NCI-H2107 treated with DMSO at 0.1 percent for 48 hours (cell line): ENCODE results near the gene MAPK8IP3.
"Not testable (repeated sequence)": the region's sequence is repeated elsewhere in the genome, so short reads cannot be mapped to it uniquely, and the experiment has no call there.

Experiments
- DNase-seq: peaks from one replicate; lab custom pipeline; 2025; ENCODE audit not compliant: unreplicated experiment; lab: John Stamatoyannopoulos, UW

The MAPK8IP3 gene

DNA sequence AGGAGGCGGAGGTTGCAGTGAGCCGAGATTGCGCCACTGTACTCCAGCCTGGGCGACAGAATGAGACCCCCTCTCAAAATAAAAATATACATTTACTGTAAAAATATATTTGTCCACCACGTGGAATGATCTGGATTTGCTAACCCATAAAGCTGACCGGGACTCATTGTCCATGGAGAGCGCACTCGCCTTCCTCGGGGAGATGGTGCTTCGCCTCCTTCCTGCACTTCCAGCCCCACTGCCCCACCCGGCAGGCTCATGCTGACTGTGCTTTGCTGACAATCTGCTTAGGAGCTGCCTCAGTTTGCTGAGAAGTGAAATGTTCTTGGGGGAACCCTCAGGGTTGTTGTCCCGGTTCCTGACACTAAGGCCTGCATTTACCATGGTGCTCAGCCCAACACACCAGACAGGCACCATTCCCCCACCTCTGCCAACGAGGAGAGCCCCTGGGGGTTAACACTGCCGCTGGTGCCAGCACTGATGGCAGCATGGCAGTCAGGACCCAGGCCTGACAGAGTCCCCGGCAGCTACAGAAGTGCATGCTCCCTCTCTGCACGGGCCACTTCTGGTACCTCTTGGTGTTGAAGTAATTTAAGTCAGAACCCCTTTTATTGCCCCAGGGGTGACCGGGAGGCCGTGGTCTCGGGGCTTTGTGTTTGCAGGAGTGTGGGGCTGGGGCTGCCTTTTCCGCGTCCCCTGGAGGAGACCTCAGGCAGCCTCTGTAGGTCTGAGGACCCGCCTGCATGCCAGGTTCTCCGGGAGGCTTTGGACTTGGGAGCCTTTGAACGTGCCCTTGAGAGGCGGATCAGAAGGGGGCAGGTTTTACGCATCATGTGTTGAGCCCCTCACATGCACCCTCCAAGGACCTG is 79.2 kb downstream of the MAPK8IP3 start:
- no peak for DNase-seq

DNA sequence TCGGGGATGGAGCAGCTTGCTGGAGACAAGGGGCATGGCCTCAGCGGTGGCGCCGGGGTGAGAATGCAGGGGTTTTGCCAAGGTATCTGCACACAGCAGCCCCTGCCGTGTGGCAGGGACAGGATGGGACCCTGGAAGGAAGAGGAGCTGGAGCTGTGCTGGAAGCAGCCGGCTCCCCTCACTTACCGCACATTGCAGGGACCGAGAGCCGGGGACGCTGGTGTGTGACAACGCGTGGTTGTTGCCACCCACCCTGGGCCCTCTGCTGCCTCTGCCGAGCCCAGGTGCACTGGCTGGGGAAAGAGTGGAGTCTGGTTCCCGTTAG is 79.8 kb downstream of the MAPK8IP3 start:
- DNase-seq = no peak

DNA sequence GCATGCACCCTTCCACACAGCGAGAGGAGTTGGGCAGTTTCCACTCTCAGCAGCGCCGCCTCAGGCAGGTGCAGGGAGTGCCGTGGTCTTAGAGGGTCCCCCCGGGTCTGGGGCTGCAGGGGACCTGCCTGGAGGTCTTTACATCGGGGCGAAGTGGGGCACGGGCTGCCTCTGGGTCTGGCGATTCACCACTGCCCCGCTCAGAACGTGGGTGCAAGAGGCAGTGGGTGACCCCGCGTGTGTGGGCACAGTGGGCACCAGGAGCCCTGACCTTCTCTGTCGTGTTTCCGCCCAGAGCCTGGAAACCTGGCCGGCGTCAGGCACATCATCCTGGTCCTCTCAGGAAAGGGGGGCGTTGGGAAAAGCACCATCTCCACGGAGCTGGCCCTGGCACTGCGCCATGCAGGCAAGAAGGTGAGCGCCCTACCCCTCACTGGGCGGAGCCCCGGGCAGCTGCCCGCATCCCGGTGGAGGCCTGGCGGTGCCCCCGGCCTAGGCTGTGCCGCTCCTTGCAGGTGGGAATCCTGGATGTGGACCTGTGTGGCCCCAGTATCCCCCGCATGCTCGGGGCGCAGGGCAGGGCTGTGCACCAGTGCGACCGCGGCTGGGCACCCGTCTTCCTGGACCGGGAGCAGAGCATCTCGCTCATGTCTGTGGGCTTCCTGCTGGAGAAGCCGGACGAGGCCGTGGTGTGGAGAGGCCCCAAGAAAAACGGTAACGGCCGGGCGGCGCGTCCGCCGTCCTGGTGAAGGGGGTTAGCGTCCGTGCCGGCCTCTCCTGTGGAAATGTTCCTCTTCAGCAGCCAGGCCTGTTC is 80.5 kb downstream of the MAPK8IP3 start:
- no peak for DNase-seq

DNA sequence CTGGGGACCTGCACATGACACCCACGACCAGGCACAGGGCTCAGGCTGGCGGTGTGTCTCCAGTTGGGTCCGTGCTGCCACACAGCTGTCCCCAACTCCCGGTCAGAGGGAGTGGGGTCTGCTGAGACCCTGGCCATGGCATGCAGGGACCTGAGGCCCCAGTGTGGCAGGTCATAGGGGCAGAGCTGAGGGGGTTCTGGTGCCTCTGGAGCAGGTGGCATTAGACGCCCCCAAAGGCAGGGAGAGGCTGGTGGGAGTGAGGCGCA is 81.0 kb downstream of the MAPK8IP3 start:
- no peak for DNase-seq

DNA sequence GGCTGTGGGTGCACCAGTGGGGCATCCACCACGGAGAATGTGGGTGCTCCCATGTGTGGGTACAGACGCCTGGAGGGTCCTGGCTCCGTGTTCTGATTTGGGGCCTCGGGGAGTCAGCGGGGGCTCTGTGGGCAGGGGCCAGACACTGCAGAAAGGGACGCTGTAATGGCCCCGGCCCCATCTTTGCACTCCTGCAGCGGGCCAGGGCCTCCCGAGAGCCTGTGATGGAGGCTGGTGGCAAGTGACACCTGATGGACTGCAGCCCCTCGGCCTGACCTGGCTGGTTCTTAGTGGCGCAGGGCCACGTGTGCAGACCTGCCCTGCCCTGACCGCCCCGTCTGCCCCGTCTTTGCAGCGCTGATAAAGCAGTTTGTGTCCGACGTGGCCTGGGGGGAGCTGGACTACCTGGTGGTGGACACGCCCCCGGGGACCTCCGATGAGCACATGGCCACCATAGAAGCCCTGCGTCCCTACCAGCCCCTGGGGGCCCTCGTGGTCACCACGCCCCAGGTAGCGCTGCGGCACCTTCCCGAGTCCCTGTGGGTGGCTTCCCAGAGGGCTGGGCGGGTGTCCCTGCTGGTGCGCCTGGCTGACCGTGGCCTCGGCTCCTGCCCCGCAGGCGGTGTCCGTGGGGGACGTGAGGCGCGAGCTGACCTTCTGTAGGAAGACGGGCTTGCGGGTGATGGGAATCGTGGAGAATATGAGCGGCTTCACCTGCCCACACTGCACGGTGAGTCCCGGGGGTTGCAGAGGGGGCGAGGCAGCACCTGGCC is 81.5 kb downstream of the MAPK8IP3 start:
- no peak for DNase-seq

DNA sequence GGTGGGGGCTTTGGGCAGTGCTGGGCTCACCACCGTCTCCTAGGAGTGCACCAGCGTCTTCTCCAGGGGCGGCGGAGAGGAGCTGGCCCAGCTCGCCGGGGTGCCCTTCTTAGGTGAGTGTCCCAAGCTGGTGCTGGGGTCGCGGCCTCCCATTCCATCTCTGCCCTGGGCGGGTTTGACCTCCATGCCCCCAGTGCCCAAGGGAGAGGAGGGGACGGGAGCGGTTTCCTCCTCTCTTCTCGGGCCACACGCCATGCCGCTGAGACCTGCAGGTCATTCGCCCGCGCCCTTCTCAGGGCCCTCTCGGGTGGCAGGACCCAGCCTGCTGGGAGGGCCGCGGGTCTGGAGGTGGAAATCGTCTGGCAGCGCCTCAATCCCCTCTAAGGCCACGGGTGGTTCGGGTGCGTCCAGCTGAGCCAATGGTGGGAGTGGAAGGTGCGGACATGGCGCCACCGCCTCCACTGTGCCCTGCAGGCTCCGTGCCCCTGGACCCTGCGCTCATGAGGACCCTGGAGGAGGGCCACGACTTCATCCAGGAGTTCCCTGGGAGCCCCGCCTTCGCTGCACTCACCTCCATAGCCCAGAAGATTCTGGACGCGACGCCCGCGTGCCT is 82.2 kb downstream of the MAPK8IP3 start:
- DNase-seq = no peak

DNA sequence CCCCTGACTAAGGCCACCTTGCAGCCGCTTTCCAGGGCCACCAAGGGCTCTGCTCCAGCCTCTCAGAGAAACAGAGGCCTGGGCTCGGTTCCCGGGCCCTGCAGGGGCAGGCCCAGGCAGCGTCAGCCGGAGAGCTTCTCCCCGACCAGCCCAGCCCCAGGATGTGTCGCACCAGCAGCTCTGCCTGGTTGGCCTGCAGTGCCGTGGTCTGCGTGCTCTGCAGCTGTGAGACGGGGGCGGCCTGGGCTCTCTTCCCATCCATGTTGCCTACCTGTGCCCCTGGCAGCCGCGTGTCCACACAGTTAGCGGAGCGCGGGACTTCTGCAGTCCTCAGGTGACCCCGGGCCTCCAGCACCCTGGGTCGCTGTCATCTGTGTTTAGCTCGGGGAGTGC is 82.7 kb downstream of the MAPK8IP3 start:
- no peak for DNase-seq

DNA sequence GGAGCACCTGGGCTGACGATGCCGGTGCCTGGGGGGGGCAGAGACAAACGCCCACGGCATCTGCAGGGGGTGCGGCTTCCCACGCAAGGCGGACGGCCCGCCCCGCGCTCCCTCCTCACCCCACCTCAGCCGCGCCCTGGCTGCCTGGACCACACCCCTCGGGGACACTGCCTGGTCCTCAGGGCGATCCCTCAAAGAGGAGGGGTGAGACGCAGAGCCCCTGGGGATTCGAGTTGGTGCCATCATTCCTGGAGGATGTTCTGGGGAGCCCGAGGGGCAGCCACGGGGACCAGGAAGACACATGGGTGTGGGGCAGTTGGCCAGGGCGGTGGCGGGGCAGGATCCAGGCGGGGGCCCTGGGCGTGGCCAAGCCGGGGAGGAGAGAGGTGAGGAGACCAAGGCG is 83.6 kb downstream of the MAPK8IP3 start:
- no peak for DNase-seq

DNA sequence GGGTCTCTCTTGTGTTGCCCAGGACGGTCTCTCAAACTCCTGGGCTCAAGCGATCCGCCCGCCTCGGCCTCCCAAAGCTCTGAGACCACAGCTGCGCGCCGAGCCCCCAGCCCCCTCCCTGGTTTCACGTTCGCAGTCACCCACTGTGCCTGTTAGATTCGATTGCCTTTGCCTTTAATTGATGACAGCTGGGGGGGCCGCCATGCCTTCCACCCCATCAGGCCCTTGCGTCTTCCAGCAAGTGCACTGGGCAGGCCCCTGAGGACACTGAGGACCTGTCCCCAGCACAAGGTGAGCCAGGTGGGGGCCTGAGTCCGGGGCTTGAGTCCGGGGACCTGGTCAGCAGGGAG is 84.2 kb downstream of the MAPK8IP3 start:
- no peak for DNase-seq

DNA sequence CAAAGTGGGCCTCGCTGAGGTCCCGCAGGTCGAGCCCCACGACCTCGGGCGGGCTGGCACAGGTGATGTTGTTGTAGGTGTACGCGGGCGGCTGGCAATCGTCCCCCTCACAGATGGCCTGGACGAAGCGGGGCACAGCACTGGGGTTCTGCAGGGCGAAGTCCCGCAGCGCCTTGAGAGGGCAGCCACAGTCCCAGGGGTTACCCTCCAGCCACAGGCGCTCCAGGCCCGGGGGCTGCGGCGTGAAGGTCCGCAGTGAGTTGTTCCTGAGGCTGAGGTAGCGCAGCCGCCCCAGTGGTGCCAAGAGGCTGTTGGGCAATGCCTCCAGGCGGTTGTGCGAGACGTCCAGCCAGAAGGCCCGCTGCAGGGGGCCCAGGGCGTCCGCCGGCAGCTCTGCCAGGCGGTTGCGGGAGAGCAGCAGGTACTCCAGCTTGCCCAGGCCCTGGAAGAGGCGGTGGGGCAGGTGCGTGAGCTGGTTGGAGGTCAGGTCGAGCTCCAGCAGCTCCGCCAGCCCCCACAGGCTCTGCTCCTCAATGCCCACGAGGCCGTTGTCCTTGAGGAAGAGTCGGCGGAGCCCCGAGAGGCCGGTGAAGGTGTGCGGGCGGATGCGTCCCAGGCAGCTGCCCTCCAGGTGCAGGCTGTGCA is 84.7 kb downstream of the MAPK8IP3 start:
- DNase-seq = no peak

DNA sequence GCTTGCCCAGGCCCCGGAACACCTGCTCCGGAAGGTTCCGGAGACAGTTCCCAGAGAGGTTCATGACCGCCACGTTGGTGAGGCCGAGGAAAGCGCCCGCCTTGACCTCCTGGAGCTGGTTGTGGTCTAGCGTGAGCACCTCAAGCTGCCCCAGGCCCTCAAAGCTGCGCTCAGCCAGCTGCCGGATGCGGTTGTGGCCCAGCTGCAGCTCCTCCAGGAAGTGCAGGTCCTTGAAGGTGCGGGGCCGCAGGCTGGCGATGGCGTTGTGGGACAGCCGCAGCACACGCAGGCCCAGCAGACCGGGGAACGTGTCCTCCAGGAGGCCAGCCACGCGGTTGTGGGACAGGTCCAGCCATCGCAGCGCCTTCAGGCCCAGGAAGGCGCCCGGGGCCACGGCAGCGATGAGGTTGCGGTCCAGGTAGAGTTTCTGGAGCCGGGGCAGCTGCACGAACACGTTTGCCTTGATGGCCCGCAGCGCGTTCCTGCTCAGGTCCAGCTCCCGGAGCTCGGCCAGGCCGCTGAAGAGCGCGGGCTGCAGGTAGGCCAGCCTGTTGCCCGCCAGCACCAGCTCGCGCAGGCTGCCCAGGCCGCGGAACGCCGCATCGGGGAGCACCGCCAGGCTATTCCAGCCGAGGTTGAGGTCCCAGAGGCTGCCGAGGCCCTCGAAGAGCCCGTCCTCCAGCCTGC is 85.4 kb downstream of the MAPK8IP3 start:
- no peak for DNase-seq

DNA sequence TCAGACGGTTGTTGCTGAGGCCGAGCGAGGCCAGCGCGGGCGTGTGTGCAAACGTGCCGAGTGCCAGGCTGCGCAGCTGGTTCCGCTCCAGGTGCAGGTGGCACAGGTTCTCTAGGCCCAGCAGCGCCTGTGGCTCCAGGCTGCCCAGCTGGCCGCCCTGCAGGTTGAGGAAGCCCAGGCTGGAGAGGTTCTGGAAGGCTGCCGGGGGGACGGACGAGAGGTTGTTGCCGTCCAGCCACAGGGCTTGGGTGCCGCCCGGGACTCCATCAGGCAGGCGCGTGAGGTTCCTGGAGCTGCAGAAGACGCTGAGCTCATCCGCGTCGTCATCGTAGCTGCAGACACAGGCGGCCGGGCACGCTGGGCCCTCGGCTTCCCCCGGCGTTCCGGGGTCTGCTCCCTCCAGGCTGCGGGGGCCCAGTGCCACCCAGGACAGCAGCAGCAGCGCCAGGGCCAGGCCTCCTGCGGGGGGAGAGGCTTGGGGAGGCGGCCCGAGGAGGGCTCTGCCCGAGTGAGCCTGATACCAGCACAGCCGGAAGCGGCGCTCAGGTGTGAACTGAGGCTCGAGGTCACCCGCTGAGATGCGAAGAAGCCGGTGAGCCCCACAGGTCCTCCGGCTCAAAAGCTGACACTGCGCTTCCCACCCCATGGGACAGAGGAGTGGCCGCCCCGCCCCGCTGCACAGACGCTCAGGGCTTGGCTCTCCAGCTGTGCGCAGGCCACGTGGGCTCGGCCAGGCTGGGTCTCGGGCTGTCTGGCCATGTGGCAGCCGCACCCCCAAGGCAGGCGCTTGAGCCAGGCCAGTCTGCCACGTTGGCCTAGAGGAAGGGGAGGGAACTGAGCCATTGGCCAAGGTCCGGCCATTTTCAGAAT is 86.2 kb downstream of the MAPK8IP3 start:
- DNase-seq = no peak

DNA sequence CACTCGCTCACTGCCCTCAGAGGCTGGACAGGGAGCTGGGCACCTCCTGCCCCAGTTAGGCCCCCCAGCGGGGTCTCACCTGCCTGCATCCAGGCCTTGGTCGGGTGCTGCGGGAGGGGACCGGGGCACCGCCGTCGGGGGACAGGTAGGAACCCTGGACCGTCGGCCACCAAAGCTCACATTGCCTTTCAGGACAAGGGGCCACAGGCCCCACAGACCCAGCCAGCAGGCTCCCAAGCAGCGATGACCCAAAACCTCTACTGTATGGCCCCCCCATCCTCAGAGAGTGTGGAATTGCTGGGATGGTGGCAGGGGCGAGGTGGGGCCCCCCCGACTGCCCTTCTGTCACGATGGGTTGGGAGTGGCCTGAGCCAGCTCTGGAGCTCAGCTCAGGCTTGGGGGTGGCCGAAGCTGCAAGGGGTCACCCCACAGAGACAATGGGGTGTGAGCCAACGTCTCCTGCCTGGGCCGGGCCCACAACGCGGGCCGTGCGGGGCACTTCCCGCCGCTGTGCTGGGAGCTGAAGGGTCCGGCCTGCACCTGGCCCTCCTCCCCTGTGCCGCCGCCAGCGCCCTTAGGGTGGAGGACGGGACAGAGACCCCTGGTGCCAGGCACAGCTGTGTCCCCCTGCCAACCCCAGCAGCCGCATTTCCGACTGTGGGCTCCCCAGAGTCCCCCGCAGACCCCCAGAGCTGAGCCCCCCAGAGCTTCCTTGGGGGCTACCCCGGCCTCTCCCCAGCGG is 87.0 kb downstream of the MAPK8IP3 start:
- DNase-seq = no peak

DNA sequence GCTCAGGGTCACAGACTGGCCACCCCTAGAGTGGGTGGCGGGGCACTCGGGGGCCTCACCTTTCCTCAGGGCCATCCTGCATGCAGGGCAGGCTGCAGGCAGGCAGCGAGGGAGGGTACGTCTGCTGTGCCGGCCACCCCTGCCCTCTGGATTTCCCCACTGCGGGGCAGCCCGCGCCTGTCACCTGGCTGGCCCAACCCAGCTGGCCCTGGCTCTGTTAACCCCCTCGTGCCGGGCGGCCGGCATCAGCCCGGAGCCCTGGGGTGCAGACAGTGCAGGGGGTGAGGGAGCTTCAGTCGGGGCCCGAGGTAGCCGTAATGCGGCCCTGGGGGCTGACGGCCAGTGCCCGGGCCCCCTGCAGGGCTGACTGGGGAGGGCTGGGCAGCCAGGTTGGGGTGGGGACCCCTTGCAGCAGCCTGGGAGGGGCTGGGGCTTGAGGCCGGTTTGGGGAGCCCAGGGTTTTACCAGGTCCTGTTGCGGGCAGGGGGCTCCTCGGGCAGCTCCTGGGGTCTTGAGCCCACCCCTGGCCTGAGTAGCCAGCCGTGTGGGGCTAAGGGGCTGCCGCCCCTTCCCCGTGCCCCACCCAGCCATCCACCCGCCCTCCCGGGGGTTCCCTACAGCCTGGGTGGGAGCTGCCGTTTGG is 87.7 kb downstream of the MAPK8IP3 start, which contains the start of gene IGFALS:
Gene IGFALS (minus strand): TSS at position 128 of the 643 bp plus-strand sequence. CDS start 53 bp downstream, at position 75.
- DNase-seq = no peak

DNA sequence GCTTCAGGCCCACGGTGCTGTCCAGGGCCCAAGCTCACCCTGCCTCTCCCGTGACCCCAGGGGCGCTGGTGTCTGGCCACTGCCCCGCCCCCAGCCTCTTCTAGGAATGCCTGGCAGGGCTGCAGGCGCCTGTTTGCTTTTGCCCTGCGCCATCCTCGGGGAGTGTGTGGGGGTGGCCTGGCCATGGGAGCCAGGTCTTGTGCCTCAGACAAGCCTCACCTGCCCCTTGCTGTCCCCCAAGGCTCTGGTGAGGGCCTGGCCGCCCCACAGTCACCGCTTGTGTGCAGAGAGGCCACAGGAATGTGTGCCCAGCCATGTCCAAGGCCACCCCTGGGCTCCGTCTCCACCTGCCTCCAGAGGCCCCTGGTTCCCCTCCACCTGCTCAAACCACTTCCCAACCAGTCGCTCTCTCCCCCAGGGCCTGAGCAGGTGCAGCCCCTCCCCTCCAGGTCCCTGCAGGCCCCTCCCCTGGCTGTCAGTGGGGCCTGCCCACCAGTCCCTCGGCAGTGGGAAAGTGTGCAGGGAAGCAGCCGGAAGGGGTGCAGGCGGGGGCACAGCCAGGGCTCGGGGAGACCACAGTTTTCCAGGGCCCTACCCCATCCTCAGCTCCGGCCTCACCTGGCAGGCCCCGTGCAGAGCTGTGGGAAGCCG is 88.4 kb downstream of the MAPK8IP3 start:
- DNase-seq = peak; percentile 58

DNA sequence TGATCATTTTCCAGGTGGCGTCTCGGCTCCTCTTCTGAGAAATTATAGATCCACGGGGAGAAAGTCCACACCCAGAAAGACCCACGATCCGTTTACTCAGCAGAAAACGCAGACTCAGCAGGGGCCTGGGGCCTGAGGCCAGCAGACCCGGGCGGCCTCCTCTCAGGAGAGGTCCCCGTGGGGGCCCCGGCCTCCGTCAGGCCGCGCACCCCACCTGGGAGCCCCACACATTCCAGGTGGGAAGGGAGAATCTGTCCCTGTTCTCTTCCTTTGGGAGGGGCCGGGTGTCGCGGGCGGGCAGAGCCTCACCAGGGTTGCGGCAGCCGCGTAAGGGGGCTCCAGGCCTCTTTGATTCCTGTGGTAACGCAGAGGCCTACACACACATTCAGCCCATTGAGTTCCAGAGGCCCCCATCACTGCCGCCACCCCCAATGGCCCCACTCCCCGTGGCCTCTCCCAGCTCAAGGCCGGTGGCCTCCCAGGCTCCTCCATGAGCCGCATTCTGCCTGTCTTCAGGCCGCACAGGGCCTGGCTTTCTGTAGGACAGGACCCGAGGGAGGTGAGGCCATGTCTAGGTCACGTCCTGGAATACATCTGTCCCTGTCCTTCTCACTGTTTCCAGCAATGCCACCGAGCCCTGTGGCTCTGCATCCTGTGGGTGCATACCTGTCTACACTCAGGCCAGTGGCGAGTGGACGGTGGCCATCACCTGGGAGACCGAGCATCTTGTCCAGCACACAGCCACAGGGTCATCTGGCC is 89.1 kb downstream of the MAPK8IP3 start:
- DNase-seq = no peak

DNA sequence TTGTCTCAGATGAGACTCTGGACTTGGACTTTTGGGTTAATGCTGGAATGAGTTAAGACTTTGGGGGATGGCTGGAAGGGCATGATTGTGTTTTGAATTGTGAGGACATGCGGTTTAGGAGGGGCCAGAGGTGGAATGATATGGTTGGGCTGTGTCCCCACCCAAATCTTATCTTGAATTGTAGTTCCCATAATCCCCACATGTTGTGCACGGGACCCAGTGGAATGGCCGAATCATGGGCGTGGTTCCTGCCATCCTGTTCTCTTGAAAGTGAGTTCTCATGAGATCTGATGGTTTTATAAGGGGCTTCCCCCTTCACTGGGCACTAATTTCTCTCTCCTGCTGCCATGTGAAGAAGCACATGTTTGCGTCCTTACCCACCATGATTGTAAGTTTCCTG is 93.3 kb downstream of the MAPK8IP3 start:
- DNase-seq = not testable (repeated sequence)
